HEK293 (cell line): ENCODE results near the gene SLC35F6.

ENCODE experiments used
- YY1 ChIP-seq: fragments of 450-650 bp; formaldehyde crosslinking; IDR thresholded peaks from 2 replicates; pipeline ENCODE4 v1.5.1; 2018; ENCODE audit warnings: missing biosample characterization, missing genetic modification characterization
- ZBTB11 ChIP-seq: fragments of 450-650 bp; formaldehyde crosslinking; conservative IDR thresholded peaks from 2 replicates; pipeline ENCODE4 v1.5.1; 2016; ENCODE audit warnings: low read depth, missing biosample characterization, missing genetic modification characterization
- ZFP69B ChIP-seq: fragments of 450-650 bp; formaldehyde crosslinking; IDR thresholded peaks from 2 replicates; pipeline ENCODE4 v1.5.1; 2016; ENCODE audit warnings: missing biosample characterization, missing genetic modification characterization
- ZNF175 ChIP-seq: fragments of 450-650 bp; formaldehyde crosslinking; IDR thresholded peaks from 2 replicates; pipeline ENCODE4 v1.5.1; 2016; ENCODE audit warnings: missing biosample characterization, missing genetic modification characterization
- ZNF211 ChIP-seq: fragments of 450-650 bp; formaldehyde crosslinking; IDR thresholded peaks from 2 replicates; pipeline ENCODE4 v1.5.1; 2016; ENCODE audit warnings: low read depth, missing biosample characterization, missing genetic modification characterization
- ZNF529 ChIP-seq: fragments of 450-650 bp; formaldehyde crosslinking; IDR thresholded peaks from 2 replicates; pipeline ENCODE4 v1.5.1; 2017; ENCODE audit warnings: missing genetic modification characterization, missing biosample characterization; ENCODE audit not compliant: insufficient replicate concordance

- no peak for TF ChIP-seq ZBTB11 (tag by site-specific recombination)
- no peak for TF ChIP-seq ZNF211 (tag by site-specific recombination)
- TF ChIP-seq ZNF529 = no peak
- TF ChIP-seq ZFP69B = no peak
- TF ChIP-seq YY1 (tag by site-specific recombination) = no peak
- no peak for TF ChIP-seq ZNF175
Observed at GRCh38 chr2:26758790-26759321, 5.2 kb upstream of the SLC35F6 start.
